HEK293 (cell line): ENCODE results near the gene RALGAPA2.

Experiments
- CTCF ChIA-PET: fragments of 350-600 bp; formaldehyde crosslinking; extraction: SDS; loops from one replicate; lab custom pipeline; 2021; ENCODE audit warnings: antibody characterized with exemption; lab: Yijun Ruan, JAX
- POLR2A ChIA-PET: fragments of 300-600 bp; formaldehyde crosslinking; extraction: SDS; loops from one replicate; lab custom pipeline; 2020; ENCODE audit warnings: antibody characterized with exemption, inconsistent platforms; lab: Yijun Ruan, JAX
- H3K27ac ChIP-seq: fragments of 200-500 bp; sonication (Bioruptor generic); 2 replicates; pipeline ENCODE4 v1.5.1; 2014; ENCODE audit warnings: low read depth, low read length, control low read depth, inconsistent platforms; ENCODE audit errors: extremely low read depth
- H3K36me3 ChIP-seq, 2 experiments: fragments of 200-500 bp in 1 of 2; sonication (Bioruptor generic) in 1 of 2; 1 replicate in 1 of 2; 2 replicates in 1 of 2; pipeline ENCODE4 v1.5.1; 2014 to 2017; ENCODE audit warnings: inconsistent platforms in 2 of 2, low read length in 2 of 2; ENCODE audit not compliant: control insufficient read depth in 2 of 2, insufficient read depth in 1 of 2
- H3K4me1 ChIP-seq: fragments of 200-500 bp; sonication (Bioruptor generic); 2 replicates; pipeline ENCODE4 v1.5.1; 2014; ENCODE audit warnings: mild to moderate bottlenecking, low read length, inconsistent platforms; ENCODE audit not compliant: control insufficient read depth, insufficient read depth
- H3K4me3 ChIP-seq: 2 replicates; pipeline ENCODE4 v1.5.1; 2011; ENCODE audit warnings: low read depth, mild to moderate bottlenecking, control low read depth, low read length, moderate library complexity
- H3K9me3 ChIP-seq: fragments of 200-500 bp; sonication (Bioruptor generic); 2 replicates; pipeline ENCODE4 v1.5.1; 2014; ENCODE audit warnings: low read depth, low read length, inconsistent platforms; ENCODE audit not compliant: control insufficient read depth, insufficient read depth
- GLI2 ChIP-seq: fragments of 450-650 bp; formaldehyde crosslinking; IDR thresholded peaks from 2 replicates; pipeline ENCODE4; 2017; ENCODE audit warnings: missing biosample characterization, missing genetic modification characterization, low read depth, borderline replicate concordance
- PRDM1 ChIP-seq: fragments of 450-650 bp; formaldehyde crosslinking; IDR thresholded peaks from 2 replicates; pipeline ENCODE4; 2016; ENCODE audit warnings: missing biosample characterization, missing genetic modification characterization
- SETDB1 ChIP-seq: IDR thresholded peaks from one replicate; pipeline ENCODE4 v1.6.1; 2017; ENCODE audit warnings: mild to moderate bottlenecking, low read length, moderate library complexity, mixed read lengths; ENCODE audit not compliant: insufficient read length
- SP7 ChIP-seq: fragments of 450-650 bp; formaldehyde crosslinking; IDR thresholded peaks from 2 replicates; pipeline ENCODE4 v1.5.1; 2016; ENCODE audit warnings: missing biosample characterization, missing genetic modification characterization
- ZBTB17 ChIP-seq: fragments of 450-650 bp; formaldehyde crosslinking; IDR thresholded peaks from 2 replicates; pipeline ENCODE4 v1.5.1; 2016; ENCODE audit warnings: missing biosample characterization, missing genetic modification characterization
- ZBTB20 ChIP-seq: fragments of 450-650 bp; formaldehyde crosslinking; IDR thresholded peaks from 2 replicates; pipeline ENCODE4 v1.5.1; 2016; ENCODE audit warnings: missing biosample characterization, missing genetic modification characterization
- ZBTB21 ChIP-seq: fragments of 450-650 bp; formaldehyde crosslinking; IDR thresholded peaks from 2 replicates; pipeline ENCODE4 v1.5.1; 2017; ENCODE audit warnings: missing biosample characterization, missing genetic modification characterization
- ZEB2 ChIP-seq: fragments of 450-650 bp; formaldehyde crosslinking; IDR thresholded peaks from 2 replicates; pipeline ENCODE4 v1.5.1; 2016; ENCODE audit warnings: missing biosample characterization, missing genetic modification characterization
- ZNF354C ChIP-seq: fragments of 450-650 bp; formaldehyde crosslinking; IDR thresholded peaks from 2 replicates; pipeline ENCODE4 v1.5.1; 2016; ENCODE audit warnings: missing biosample characterization, missing genetic modification characterization, low read depth, borderline replicate concordance
- ZNF37A ChIP-seq: fragments of 450-650 bp; IDR thresholded peaks from 2 replicates; pipeline ENCODE4 v1.5.1; 2018; ENCODE audit warnings: missing biosample characterization, missing genetic modification characterization
- ZNF394 ChIP-seq: fragments of 450-650 bp; formaldehyde crosslinking; IDR thresholded peaks from 2 replicates; pipeline ENCODE4 v1.5.1; 2016; ENCODE audit warnings: missing biosample characterization, missing genetic modification characterization, mild to moderate bottlenecking, moderate library complexity, borderline replicate concordance
- ZNF600 ChIP-seq: fragments of 450-650 bp; formaldehyde crosslinking; IDR thresholded peaks from 2 replicates; pipeline ENCODE4 v1.5.1; 2016; ENCODE audit warnings: missing biosample characterization, missing genetic modification characterization
- ZNF623 ChIP-seq: fragments of 450-650 bp; formaldehyde crosslinking; IDR thresholded peaks from 2 replicates; pipeline ENCODE4 v1.5.1; 2016; ENCODE audit warnings: missing biosample characterization, missing genetic modification characterization
- ZNF664 ChIP-seq: fragments of 450-650 bp; formaldehyde crosslinking; IDR thresholded peaks from 2 replicates; pipeline ENCODE4 v1.5.1; 2016; ENCODE audit warnings: missing biosample characterization, missing genetic modification characterization
- TF ChIP-seq, protein P1 (sequence below): fragments of 450-650 bp; formaldehyde crosslinking; IDR thresholded peaks from 2 replicates; pipeline ENCODE4 v1.5.1; 2016; ENCODE audit warnings: missing biosample characterization, missing genetic modification characterization, borderline replicate concordance
- TF ChIP-seq, protein P2 (sequence below): fragments of 450-650 bp; formaldehyde crosslinking; IDR thresholded peaks from 2 replicates; pipeline ENCODE4 v1.5.1; 2016; ENCODE audit warnings: missing biosample characterization, missing genetic modification characterization
- TF ChIP-seq, protein P3 (sequence below): fragments of 450-650 bp; formaldehyde crosslinking; IDR thresholded peaks from 2 replicates; pipeline ENCODE4 v1.5.1; 2017; ENCODE audit warnings: missing biosample characterization, missing genetic modification characterization
- TF ChIP-seq, protein P4 (sequence below): fragments of 450-650 bp; formaldehyde crosslinking; IDR thresholded peaks from 2 replicates; pipeline ENCODE4 v1.5.1; 2016; ENCODE audit warnings: missing biosample characterization, missing genetic modification characterization
- TF ChIP-seq, protein P5 (sequence below): IDR thresholded peaks from 2 replicates; pipeline ENCODE4 v1.6.1; 2011; ENCODE audit warnings: mild to moderate bottlenecking, low read depth, low read length, borderline replicate concordance

RALGAPA2 gene

DNA sequence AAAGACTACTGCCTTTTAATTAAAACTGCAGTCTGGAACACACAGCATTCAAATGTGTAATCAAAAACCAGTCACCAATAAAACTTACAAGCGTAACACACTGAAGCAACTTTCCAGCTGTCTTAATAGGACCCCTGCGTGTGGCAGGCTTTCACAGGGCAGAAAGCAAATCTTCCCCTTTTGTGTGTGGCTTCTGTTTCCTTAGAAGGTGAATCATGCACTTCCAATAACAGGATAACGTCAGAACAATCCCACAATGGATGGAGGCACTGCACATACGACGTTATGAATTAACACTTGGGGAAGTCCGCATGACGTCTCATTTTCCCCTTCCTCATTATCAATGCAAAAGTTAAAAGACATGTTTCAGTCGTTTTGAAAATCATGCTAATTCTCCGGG is 299.7 kb downstream of the RALGAPA2 start (continued):
- TF ChIP-seq ZBTB20 (tag by site-specific recombination): 0 out of 2 replicates have a peak, but pooled peaks have one; percentile 14
- no peak for TF ChIP-seq ZNF354C
- TF ChIP-seq ZNF664: peak; percentile 90
- TF ChIP-seq, protein P1, sequence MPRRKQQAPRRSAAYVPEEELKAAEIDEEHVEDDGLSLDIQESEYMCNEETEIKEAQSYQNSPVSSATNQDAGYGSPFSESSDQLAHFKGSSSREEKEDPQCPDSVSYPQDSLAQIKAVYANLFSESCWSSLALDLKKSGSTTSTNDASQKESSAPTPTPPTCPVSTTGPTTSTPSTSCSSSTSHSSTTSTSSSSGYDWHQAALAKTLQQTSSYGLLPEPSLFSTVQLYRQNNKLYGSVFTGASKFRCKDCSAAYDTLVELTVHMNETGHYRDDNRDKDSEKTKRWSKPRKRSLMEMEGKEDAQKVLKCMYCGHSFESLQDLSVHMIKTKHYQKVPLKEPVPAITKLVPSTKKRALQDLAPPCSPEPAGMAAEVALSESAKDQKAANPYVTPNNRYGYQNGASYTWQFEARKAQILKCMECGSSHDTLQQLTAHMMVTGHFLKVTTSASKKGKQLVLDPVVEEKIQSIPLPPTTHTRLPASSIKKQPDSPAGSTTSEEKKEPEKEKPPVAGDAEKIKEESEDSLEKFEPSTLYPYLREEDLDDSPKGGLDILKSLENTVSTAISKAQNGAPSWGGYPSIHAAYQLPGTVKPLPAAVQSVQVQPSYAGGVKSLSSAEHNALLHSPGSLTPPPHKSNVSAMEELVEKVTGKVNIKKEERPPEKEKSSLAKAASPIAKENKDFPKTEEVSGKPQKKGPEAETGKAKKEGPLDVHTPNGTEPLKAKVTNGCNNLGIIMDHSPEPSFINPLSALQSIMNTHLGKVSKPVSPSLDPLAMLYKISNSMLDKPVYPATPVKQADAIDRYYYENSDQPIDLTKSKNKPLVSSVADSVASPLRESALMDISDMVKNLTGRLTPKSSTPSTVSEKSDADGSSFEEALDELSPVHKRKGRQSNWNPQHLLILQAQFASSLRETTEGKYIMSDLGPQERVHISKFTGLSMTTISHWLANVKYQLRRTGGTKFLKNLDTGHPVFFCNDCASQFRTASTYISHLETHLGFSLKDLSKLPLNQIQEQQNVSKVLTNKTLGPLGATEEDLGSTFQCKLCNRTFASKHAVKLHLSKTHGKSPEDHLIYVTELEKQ (tag by site-specific recombination): peak; percentile 64; the same call in 1 of the 2 replicates
- TF ChIP-seq ZBTB21: peak; percentile 79
- TF ChIP-seq, protein P2, sequence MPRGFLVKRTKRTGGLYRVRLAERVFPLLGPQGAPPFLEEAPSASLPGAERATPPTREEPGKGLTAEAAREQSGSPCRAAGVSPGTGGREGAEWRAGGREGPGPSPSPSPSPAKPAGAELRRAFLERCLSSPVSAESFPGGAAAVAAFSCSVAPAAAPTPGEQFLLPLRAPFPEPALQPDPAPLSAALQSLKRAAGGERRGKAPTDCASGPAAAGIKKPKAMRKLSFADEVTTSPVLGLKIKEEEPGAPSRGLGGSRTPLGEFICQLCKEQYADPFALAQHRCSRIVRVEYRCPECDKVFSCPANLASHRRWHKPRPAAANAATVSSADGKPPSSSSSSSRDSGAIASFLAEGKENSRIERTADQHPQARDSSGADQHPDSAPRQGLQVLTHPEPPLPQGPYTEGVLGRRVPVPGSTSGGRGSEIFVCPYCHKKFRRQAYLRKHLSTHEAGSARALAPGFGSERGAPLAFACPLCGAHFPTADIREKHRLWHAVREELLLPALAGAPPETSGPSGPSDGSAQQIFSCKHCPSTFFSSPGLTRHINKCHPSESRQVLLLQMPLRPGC (tag by site-specific recombination): peak; percentile 47; the same call in 1 of the 2 replicates
- TF ChIP-seq, protein P3, sequence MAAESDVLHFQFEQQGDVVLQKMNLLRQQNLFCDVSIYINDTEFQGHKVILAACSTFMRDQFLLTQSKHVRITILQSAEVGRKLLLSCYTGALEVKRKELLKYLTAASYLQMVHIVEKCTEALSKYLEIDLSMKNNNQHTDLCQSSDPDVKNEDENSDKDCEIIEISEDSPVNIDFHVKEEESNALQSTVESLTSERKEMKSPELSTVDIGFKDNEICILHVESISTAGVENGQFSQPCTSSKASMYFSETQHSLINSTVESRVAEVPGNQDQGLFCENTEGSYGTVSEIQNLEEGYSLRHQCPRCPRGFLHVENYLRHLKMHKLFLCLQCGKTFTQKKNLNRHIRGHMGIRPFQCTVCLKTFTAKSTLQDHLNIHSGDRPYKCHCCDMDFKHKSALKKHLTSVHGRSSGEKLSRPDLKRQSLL (tag by site-specific recombination): no peak
- TF ChIP-seq SP7 (tag by site-specific recombination): peak; percentile 77
- TF ChIP-seq GLI2: no peak
- TF ChIP-seq PRDM1 (tag by site-specific recombination): peak; percentile 41; the same call in 1 of the 2 replicates

DNA sequence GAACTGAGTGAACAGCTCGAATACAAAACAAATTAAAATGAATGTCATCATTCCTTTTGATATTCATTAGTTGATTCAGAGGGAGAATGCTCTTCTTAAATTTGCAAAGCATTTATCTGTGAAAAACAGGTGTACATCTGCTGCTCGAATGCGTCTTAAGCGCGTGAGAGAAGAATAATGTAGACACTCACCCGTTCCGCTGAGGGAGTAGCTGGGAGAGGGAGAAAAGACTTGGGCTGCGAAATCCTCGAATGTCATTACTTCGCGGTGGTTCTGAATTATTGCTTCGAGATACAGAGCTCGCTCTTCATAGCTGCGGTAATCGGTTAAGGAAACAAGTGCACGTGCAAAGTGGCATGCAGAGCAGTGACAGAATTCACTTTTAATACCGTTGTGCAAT is 300.6 kb downstream of the RALGAPA2 start:
- H3K4me1 ChIP-seq: peaks cover 7% of the 10 kb centered on the region
- ChIA-PET CTCF (interaction anchor here (0.6 kb wide), 1 partner anchor 13 kb away, joined by 3 read pairs; no protein-coding TSS in a partner anchor), POLR2A (no interaction called here)
- H3K9me3 ChIP-seq: no peaks in the 10 kb centered on the region
- no peak overlapping the region for H3K4me3 ChIP-seq
- H3K36me3 ChIP-seq: no peaks in the 10 kb centered on the region
- no peak overlapping the region for H3K27ac ChIP-seq
- TF ChIP-seq ZNF394 (peak; percentile 36; the same call in 1 of the 2 replicates), ZNF600 (tag by site-specific recombination) (no peak), SETDB1 (no peak), ZEB2 (tag by site-specific recombination) (no peak), ZBTB17 (no peak)

DNA sequence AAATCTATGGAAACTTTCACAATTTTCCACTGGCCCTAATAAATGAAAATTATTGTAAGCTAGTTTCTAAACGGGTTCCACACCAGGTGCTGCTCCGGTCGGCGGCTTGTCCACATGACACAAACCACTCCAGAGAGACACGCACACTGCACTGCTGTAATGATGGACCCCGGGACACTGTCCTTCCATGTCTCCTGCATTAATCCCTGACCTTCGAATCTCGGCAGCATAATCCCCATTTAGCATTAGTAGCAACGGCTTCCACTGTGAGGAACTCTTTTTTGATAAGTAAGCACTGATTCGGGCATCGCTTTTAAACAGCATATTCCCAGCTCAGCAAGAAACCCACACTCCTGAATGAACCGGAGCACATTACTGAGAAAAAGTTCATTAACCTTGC is 301.0 kb downstream of the RALGAPA2 start:
- Histone ChIP-seq H3K27ac (no peak overlapping the region), H3K4me1 (peaks cover 7% of the 10 kb centered on the region), H3K36me3 (no peaks in the 10 kb centered on the region), H3K4me3 (no peak overlapping the region), H3K9me3 (no peaks in the 10 kb centered on the region)
- POLR2A ChIA-PET: no interaction called here
- CTCF ChIA-PET: interaction anchor here (0.6 to 1.5 kb wide), 4 partner anchors 8 to 129 kb away, joined by 3 to 5 read pairs (median 4); no protein-coding TSS in a partner anchor
- TF ChIP-seq ZNF37A (tag by site-specific recombination) (no peak), ZNF623 (tag by site-specific recombination) (no peak)
- TF ChIP-seq, protein P3 (tag by site-specific recombination): no peak
- TF ChIP-seq, protein P1 (tag by site-specific recombination): no peak
- TF ChIP-seq, protein P4, sequence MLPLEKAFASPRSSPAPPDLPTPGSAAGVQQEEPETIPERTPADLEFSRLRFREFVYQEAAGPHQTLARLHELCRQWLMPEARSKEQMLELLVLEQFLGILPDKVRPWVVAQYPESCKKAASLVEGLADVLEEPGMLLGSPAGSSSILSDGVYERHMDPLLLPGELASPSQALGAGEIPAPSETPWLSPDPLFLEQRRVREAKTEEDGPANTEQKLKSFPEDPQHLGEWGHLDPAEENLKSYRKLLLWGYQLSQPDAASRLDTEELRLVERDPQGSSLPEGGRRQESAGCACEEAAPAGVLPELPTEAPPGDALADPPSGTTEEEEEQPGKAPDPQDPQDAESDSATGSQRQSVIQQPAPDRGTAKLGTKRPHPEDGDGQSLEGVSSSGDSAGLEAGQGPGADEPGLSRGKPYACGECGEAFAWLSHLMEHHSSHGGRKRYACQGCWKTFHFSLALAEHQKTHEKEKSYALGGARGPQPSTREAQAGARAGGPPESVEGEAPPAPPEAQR (tag by site-specific recombination): no peak
- TF ChIP-seq, protein P5, sequence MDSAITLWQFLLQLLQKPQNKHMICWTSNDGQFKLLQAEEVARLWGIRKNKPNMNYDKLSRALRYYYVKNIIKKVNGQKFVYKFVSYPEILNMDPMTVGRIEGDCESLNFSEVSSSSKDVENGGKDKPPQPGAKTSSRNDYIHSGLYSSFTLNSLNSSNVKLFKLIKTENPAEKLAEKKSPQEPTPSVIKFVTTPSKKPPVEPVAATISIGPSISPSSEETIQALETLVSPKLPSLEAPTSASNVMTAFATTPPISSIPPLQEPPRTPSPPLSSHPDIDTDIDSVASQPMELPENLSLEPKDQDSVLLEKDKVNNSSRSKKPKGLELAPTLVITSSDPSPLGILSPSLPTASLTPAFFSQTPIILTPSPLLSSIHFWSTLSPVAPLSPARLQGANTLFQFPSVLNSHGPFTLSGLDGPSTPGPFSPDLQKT: no peak
